RWPE2 (cell line): Measurements from ENCODE around the gene DLG2.
"Not testable (repeated sequence)": the region's sequence is repeated elsewhere in the genome, so short reads cannot be mapped to it uniquely, and the experiment has no call there.

Experiments used
- ATAC-seq: fragments of 200-7000 bp; cut with Tn5 transposase; 3 replicates; pipeline ENCODE4 v1.9.1; 2021; ENCODE audit warnings: low read depth
- DNase-seq: peaks from one replicate; pipeline ENCODE4 v3.0.0-alpha.2; 2020; ENCODE audit warnings: low spot score
- H3K27ac ChIP-seq: fragments of 450-650 bp; 2 replicates; pipeline ENCODE4 v1.5.1; 2017; ENCODE audit warnings: mild to moderate bottlenecking; ENCODE audit not compliant: poor library complexity, severe bottlenecking
- H3K27me3 ChIP-seq: fragments of 250-450 bp; sonication (Bioruptor Pico); 2 replicates; pipeline ENCODE4 v1.5.1; 2021; ENCODE audit warnings: mild to moderate bottlenecking, moderate library complexity; ENCODE audit not compliant: insufficient read depth, poor library complexity, severe bottlenecking
- H3K36me3 ChIP-seq: fragments of 250-450 bp; sonication (Bioruptor Pico); 2 replicates; pipeline ENCODE4 v1.5.1; 2020; ENCODE audit warnings: low read depth, mild to moderate bottlenecking, moderate library complexity
- H3K4me1 ChIP-seq: fragments of 250-450 bp; sonication (Bioruptor Pico); 2 replicates; pipeline ENCODE4 v1.5.1; 2021; ENCODE audit warnings: mild to moderate bottlenecking, moderate library complexity; ENCODE audit not compliant: insufficient read depth, poor library complexity, severe bottlenecking
- H3K4me3 ChIP-seq: fragments of 250-450 bp; sonication (Bioruptor Pico); 2 replicates; pipeline ENCODE4 v1.5.1; 2021; ENCODE audit warnings: mild to moderate bottlenecking, moderate library complexity; ENCODE audit not compliant: severe bottlenecking
- H3K9me3 ChIP-seq: fragments of 250-450 bp; sonication (Bioruptor Pico); 2 replicates; pipeline ENCODE4 v1.5.1; 2021; ENCODE audit warnings: mild to moderate bottlenecking, moderate library complexity; ENCODE audit not compliant: severe bottlenecking
- CTCF ChIP-seq: fragments of 450-650 bp; IDR thresholded peaks from one replicate; pipeline ENCODE4 v1.5.1; 2017; ENCODE audit warnings: mild to moderate bottlenecking, moderate library complexity; ENCODE audit not compliant: poor library complexity, severe bottlenecking

DLG2 gene

GRCh38 chr11:83601914-83602527, 2025.1 kb downstream of the DLG2 start:
- Histone ChIP-seq H3K27ac (no peak overlapping the region), H3K9me3 (no peaks in the 10 kb centered on the region), H3K27me3 (no peaks in the 10 kb centered on the region), H3K36me3 (no peaks in the 10 kb centered on the region), H3K4me1 (no peaks in the 10 kb centered on the region), H3K4me3 (no peak overlapping the region)
- no peak for DNase-seq
- no peak for ATAC-seq
- no peak for TF ChIP-seq CTCF

GRCh38 chr11:83601201-83601913, 2025.8 kb downstream of the DLG2 start:
- Histone ChIP-seq H3K27me3 (no peaks in the 10 kb centered on the region), H3K36me3 (no peaks in the 10 kb centered on the region), H3K4me3 (no peak overlapping the region), H3K4me1 (no peaks in the 10 kb centered on the region), H3K9me3 (no peaks in the 10 kb centered on the region), H3K27ac (no peak overlapping the region)
- no peak for DNase-seq
- ATAC-seq: no peak
- TF ChIP-seq CTCF: no peak

GRCh38 chr11:83600661-83601060, 2026.5 kb downstream of the DLG2 start:
- ATAC-seq: no peak
- no peaks in the 10 kb centered on the region for H3K36me3 ChIP-seq
- H3K27me3 ChIP-seq: no peaks in the 10 kb centered on the region
- DNase-seq: no peak
- no peaks in the 10 kb centered on the region for H3K9me3 ChIP-seq
- no peak for TF ChIP-seq CTCF
- no peak overlapping the region for H3K27ac ChIP-seq
- no peak overlapping the region for H3K4me3 ChIP-seq
- no peaks in the 10 kb centered on the region for H3K4me1 ChIP-seq

- ATAC-seq (no peak), DNase-seq (no peak)
- no peaks in the 10 kb centered on the region for H3K4me1 ChIP-seq
- H3K36me3 ChIP-seq: no peaks in the 10 kb centered on the region
- H3K4me3 ChIP-seq: no peak overlapping the region
- H3K9me3 ChIP-seq: no peaks in the 10 kb centered on the region
- no peak overlapping the region for H3K27ac ChIP-seq
- H3K27me3 ChIP-seq: no peaks in the 10 kb centered on the region
- TF ChIP-seq CTCF: no peak
Measured at GRCh38 chr11:83599066-83599465, 2028.1 kb downstream of the DLG2 start.

GRCh38 chr11:83587797-83588196, 2039.3 kb downstream of the DLG2 start:
- DNase-seq, H3K4me1 ChIP-seq, H3K36me3 ChIP-seq, H3K4me3 ChIP-seq, H3K27me3 ChIP-seq, ATAC-seq, H3K9me3 ChIP-seq, H3K27ac ChIP-seq: not testable (repeated sequence)
